Neural cell (in vitro differentiated cells): ENCODE measurements around the gene TEN1.

ENCODE experiments used
- EP300 ChIP-seq: fragments of 450-650 bp; conservative IDR thresholded peaks from 2 replicates; pipeline ENCODE4 v1.6.1; 2014; ENCODE audit warnings: antibody characterized with exemption, mild to moderate bottlenecking, moderate library complexity; ENCODE audit not compliant: poor library complexity, severe bottlenecking
- EZH2 ChIP-seq: fragments of 200-600, 300-800 bp; shearing (Covaris generic), sonication (generic); IDR thresholded peaks from 2 replicates; pipeline ENCODE4 v1.6.1; 2014; ENCODE audit warnings: antibody characterized with exemption, low read length, borderline replicate concordance, mild to moderate bottlenecking; ENCODE audit not compliant: insufficient read depth, poor library complexity, severe bottlenecking
- MXI1 ChIP-seq: fragments of 450-650 bp; conservative IDR thresholded peaks from 2 replicates; pipeline ENCODE4 v1.6.1; 2014; ENCODE audit warnings: antibody characterized with exemption, mild to moderate bottlenecking; ENCODE audit not compliant: poor library complexity, severe bottlenecking
- POLR2AphosphoS5 ChIP-seq: IDR thresholded peaks from 2 replicates; pipeline ENCODE4 v1.6.1; 2012
- RAD21 ChIP-seq: fragments of 450-650 bp; conservative IDR thresholded peaks from 2 replicates; pipeline ENCODE4 v1.6.1; 2014; ENCODE audit warnings: antibody characterized with exemption, mild to moderate bottlenecking, moderate library complexity
- SMC3 ChIP-seq: fragments of 450-650 bp; conservative IDR thresholded peaks from 2 replicates; pipeline ENCODE4 v1.6.1; 2014; ENCODE audit warnings: antibody characterized with exemption, mild to moderate bottlenecking, moderate library complexity; ENCODE audit not compliant: poor library complexity
- TAF1 ChIP-seq: IDR thresholded peaks from 2 replicates; pipeline ENCODE4 v1.6.1; 2012; ENCODE audit warnings: low read depth
- TF ChIP-seq, protein P1 (sequence below): fragments of 450-650 bp; IDR thresholded peaks from 2 replicates; pipeline ENCODE4 v1.5.1; 2014; ENCODE audit warnings: antibody characterized with exemption, mild to moderate bottlenecking, moderate library complexity; ENCODE audit not compliant: poor library complexity, severe bottlenecking
- TF ChIP-seq, protein P2 (sequence below): IDR thresholded peaks from 2 replicates; pipeline ENCODE4 v1.6.1; 2012; ENCODE audit warnings: borderline replicate concordance

DNA sequence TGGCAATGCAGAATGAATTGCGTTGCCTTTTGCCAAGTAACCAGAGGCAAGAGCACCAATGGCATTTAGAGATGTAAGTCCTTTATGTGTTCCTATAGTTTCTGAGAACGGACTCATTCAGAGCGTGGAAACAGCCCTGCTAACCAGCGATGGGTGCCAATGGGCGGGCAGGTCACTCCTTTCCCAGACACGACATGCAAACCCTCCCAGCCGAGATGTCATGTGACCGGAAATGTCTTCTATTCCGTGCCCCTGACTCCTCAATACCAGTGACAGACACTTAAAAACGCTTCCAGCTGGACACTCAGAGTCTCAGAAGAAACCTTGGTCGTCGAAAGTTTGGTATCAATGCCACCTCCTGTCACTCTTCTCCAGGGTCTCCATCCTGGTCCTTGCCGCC, 41.4 kb upstream of the TEN1 start:
- no peak for TF ChIP-seq MXI1
- TF ChIP-seq, protein P1, sequence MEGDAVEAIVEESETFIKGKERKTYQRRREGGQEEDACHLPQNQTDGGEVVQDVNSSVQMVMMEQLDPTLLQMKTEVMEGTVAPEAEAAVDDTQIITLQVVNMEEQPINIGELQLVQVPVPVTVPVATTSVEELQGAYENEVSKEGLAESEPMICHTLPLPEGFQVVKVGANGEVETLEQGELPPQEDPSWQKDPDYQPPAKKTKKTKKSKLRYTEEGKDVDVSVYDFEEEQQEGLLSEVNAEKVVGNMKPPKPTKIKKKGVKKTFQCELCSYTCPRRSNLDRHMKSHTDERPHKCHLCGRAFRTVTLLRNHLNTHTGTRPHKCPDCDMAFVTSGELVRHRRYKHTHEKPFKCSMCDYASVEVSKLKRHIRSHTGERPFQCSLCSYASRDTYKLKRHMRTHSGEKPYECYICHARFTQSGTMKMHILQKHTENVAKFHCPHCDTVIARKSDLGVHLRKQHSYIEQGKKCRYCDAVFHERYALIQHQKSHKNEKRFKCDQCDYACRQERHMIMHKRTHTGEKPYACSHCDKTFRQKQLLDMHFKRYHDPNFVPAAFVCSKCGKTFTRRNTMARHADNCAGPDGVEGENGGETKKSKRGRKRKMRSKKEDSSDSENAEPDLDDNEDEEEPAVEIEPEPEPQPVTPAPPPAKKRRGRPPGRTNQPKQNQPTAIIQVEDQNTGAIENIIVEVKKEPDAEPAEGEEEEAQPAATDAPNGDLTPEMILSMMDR, result no peak
- no peak for TF ChIP-seq EP300
- TF ChIP-seq EZH2, result no peak
- no peak for TF ChIP-seq POLR2AphosphoS5
- TF ChIP-seq, protein P2, sequence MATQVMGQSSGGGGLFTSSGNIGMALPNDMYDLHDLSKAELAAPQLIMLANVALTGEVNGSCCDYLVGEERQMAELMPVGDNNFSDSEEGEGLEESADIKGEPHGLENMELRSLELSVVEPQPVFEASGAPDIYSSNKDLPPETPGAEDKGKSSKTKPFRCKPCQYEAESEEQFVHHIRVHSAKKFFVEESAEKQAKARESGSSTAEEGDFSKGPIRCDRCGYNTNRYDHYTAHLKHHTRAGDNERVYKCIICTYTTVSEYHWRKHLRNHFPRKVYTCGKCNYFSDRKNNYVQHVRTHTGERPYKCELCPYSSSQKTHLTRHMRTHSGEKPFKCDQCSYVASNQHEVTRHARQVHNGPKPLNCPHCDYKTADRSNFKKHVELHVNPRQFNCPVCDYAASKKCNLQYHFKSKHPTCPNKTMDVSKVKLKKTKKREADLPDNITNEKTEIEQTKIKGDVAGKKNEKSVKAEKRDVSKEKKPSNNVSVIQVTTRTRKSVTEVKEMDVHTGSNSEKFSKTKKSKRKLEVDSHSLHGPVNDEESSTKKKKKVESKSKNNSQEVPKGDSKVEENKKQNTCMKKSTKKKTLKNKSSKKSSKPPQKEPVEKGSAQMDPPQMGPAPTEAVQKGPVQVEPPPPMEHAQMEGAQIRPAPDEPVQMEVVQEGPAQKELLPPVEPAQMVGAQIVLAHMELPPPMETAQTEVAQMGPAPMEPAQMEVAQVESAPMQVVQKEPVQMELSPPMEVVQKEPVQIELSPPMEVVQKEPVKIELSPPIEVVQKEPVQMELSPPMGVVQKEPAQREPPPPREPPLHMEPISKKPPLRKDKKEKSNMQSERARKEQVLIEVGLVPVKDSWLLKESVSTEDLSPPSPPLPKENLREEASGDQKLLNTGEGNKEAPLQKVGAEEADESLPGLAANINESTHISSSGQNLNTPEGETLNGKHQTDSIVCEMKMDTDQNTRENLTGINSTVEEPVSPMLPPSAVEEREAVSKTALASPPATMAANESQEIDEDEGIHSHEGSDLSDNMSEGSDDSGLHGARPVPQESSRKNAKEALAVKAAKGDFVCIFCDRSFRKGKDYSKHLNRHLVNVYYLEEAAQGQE, result no peak
- no peak for TF ChIP-seq TAF1
- no peak for TF ChIP-seq RAD21
- no peak for TF ChIP-seq SMC3
